Right atrium auricular region (tissue), 2 donors: Measurements from ENCODE around the gene KCTD16. TPM values are rescaled to one million over a fixed set of nuclear protein-coding genes. Genes with fewer than 3 reads are reported as not detected.

ENCODE experiments used
- DNase-seq: peaks from one replicate; pipeline ENCODE4 v3.0.0-alpha.2; 2019; ENCODE audit warnings: low spot score
- H3K27ac ChIP-seq, 2 donors: fragments of 200-600 bp; sonication (generic); 1 replicate in 1 of 2; 2 replicates in 1 of 2; pipeline ENCODE4 v1.5.1; 2016 to 2019
- H3K27me3 ChIP-seq, 2 donors: fragments of 200-600 bp; sonication (generic); one replicate each; pipeline versions ENCODE4 v1.5.1 to v1.6.0; 2017 to 2019
- H3K36me3 ChIP-seq: fragments of 200-600 bp; sonication (generic); one replicate; pipeline ENCODE4 v1.5.1; 2016
- H3K4me1 ChIP-seq, 2 donors: fragments of 200-600 bp; sonication (generic); one replicate each; pipeline versions ENCODE4 v1.5.1 to v1.6.0; 2017 to 2019
- H3K4me3 ChIP-seq, 2 donors: fragments of 200-600 bp; sonication (generic); 1 replicate in 1 of 2; 2 replicates in 1 of 2; pipeline ENCODE4 v1.5.1; 2017 to 2019; ENCODE audit warnings: mild to moderate bottlenecking in 1 of 2, moderate library complexity in 1 of 2
- H3K9me3 ChIP-seq, 2 donors: fragments of 200-600 bp; sonication (generic); one replicate each; pipeline ENCODE4 v1.5.1; 2019
- CTCF ChIP-seq, 2 donors: fragments of 200-600 bp; sonication (generic); IDR thresholded peaks; one replicate each; pipeline ENCODE4 v1.5.1; 2019; ENCODE audit warnings: antibody characterized with exemption in 2 of 2
- total RNA-seq, 2 donors: library from RNA; depleted of rRNA; stranded (reverse); fragments of >200 nt; gene quantifications; one replicate each; pipeline ENCODE4 v1.1.0, GENCODE V29; 2016

Gene KCTD16
- total RNA-seq, 2 donors from 2014 or later = 0.04 to 0.28 TPM

GRCh38 chr5:144142824-144143162, 27.9 kb upstream of the KCTD16 start:
- Histone ChIP-seq H3K36me3 (no peaks in the 10 kb centered on the region), H3K4me1 (peaks cover 0 to 14% of the 10 kb centered on the region in 2 donors), H3K27me3 (no peaks in the 10 kb centered on the region), H3K27ac (no peak overlapping the region), H3K9me3 (no peaks in the 10 kb centered on the region), H3K4me3 (no peak overlapping the region)
- TF ChIP-seq CTCF (IDR thresholded peaks at IDR 0.05) = no peak
- no peak for DNase-seq

GRCh38 chr5:144143625-144144024, 27.0 kb upstream of the KCTD16 start:
- H3K27ac ChIP-seq = no peak overlapping the region
- TF ChIP-seq CTCF (IDR thresholded peaks at IDR 0.05) = no peak
- H3K9me3 ChIP-seq = no peaks in the 10 kb centered on the region
- DNase-seq = no peak
- H3K36me3 ChIP-seq = no peaks in the 10 kb centered on the region
- H3K27me3 ChIP-seq = no peaks in the 10 kb centered on the region
- H3K4me1 ChIP-seq = peaks cover 0 to 14% of the 10 kb centered on the region in 2 donors
- H3K4me3 ChIP-seq = no peak overlapping the region

DNA sequence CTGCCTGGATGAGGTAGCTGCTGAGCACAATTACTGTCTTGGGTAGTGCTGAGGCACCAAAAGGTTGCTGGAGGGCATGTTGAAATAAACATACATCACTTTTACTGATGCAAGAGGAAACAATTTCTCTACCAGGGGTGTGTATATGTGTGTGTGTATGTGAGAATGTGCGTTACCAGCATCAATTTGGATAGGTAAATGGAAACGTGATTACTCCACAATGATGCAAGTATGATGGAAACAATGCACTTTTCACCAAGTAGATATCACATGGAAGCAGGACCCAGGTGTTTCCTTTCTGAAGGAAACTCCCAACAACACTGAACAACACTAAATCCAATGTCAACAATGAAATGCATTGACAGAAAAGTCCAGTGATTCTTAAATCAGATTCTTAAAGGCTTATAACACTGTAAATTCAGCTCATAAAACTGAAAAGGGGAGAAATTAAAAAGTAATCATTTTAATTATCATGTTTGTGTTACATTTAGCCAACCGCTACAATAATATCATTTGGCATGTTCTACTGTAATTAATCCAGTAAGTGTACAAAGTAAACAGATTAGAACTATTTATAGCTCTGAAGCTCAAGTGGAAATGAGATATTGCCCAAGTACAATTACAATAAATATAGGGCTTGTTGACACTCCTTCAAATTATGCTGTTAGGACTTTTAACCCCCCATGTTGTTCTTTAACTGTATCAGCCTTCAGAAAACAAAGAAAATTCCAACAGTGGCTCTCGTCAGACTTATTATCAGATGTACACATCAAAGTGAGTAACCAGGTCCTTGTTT, 25.5 kb upstream of the KCTD16 start:
- no peak for DNase-seq

DNA sequence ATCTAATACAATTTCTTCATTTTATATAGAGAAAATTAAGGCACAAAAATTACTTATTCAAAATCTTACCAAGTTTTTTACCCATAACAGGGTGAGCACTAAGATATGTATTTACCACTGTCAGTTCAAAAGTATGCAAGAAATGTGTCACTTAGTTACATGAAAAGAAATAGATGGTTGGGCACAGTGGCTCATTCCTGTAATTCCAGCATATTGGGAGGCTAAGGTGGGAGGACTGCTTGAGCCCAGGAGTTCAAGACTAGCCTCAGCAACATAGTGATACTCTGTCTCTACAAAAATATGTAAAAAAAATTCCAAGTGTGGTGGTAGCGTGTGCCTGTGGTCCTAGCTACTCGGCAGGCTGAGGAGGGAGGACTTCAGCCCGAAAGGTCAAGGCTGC, 19.6 kb upstream of the KCTD16 start:
- Histone ChIP-seq H3K9me3 (no peaks in the 10 kb centered on the region), H3K27ac (no peak overlapping the region), H3K4me1 (peaks cover 0 to under 1% of the 10 kb centered on the region in 2 donors), H3K4me3 (no peak overlapping the region), H3K36me3 (peaks cover 2% of the 10 kb centered on the region), H3K27me3 (no peaks in the 10 kb centered on the region)
- DNase-seq = no peak
- TF ChIP-seq CTCF (IDR thresholded peaks at IDR 0.05) = no peak

More for the DNA sequence above, 25.5 kb upstream of the KCTD16 start:
- Histone ChIP-seq H3K4me1 (peaks cover 0 to 8% of the 10 kb centered on the region in 2 donors), H3K9me3 (no peaks in the 10 kb centered on the region), H3K27me3 (no peaks in the 10 kb centered on the region), H3K4me3 (no peak overlapping the region), H3K27ac (no peak overlapping the region), H3K36me3 (no peaks in the 10 kb centered on the region)
- no peak for TF ChIP-seq CTCF (IDR thresholded peaks at IDR 0.05)

- no peak overlapping the region for H3K4me3 ChIP-seq
- TF ChIP-seq CTCF (IDR thresholded peaks at IDR 0.05) = no peak
- H3K36me3 ChIP-seq = peaks cover 25% of the 10 kb centered on the region
- no peak overlapping the region for H3K27ac ChIP-seq
- H3K4me1 ChIP-seq = no peaks in the 10 kb centered on the region
- no peaks in the 10 kb centered on the region for H3K27me3 ChIP-seq
- H3K9me3 ChIP-seq = no peaks in the 10 kb centered on the region
- DNase-seq = no peak
Measured at GRCh38 chr5:144156767-144157171, 13.9 kb upstream of the KCTD16 start.

DNA sequence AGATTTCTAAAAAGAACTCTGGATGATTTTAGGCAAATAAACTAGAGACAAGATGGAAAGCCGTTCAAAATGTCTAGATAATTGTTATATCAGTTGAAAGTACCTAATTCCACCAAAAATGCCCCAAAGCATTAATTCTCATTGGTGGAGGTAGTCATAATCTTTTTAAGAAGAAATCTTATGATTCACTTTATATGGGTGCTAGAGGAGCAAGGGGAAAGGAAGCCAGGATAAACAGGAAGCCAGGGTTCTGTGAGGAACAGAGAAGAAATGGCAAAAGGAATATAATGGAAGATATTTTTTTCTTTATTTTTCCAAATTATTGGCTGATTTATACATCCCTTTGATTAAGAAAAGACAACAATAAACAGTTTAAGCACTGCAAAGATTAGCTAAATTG, 8.0 kb upstream of the KCTD16 start:
- peaks cover 60% of the 10 kb centered on the region for H3K36me3 ChIP-seq
- no peaks in the 10 kb centered on the region for H3K4me1 ChIP-seq

More for the DNA sequence above, 8.0 kb upstream of the KCTD16 start:
- TF ChIP-seq CTCF (IDR thresholded peaks at IDR 0.05) = no peak
- Histone ChIP-seq H3K27me3 (no peaks in the 10 kb centered on the region), H3K4me3 (no peak overlapping the region), H3K27ac (no peak overlapping the region), H3K9me3 (no peaks in the 10 kb centered on the region)
- DNase-seq = no peak
